Nephron progenitor cell (in vitro differentiated cells): Measurements from ENCODE around the gene TMED10.

Experiments used
- DNase-seq: peaks from one replicate; pipeline ENCODE4 v3.0.0; 2021
- H3K27ac Mint-ChIP-seq: 2 replicates; pipeline ENCODE4 v1.8.0; 2021; ENCODE audit warnings: mild to moderate bottlenecking, moderate library complexity, mixed read lengths
- H3K27me3 Mint-ChIP-seq: 2 replicates; pipeline ENCODE4 v1.8.0; 2021; ENCODE audit warnings: mild to moderate bottlenecking, low read depth, mixed read lengths; ENCODE audit not compliant: poor library complexity
- H3K36me3 Mint-ChIP-seq: 2 replicates; pipeline ENCODE4 v1.8.0; 2021; ENCODE audit warnings: low read depth, mixed read lengths
- H3K4me1 Mint-ChIP-seq: 2 replicates; pipeline ENCODE4 v1.8.0; 2021; ENCODE audit warnings: mixed read lengths
- H3K4me3 Mint-ChIP-seq: 2 replicates; pipeline ENCODE4 v1.8.0; 2021; ENCODE audit warnings: mild to moderate bottlenecking, moderate library complexity, mixed read lengths
- H3K9me3 Mint-ChIP-seq: 2 replicates; pipeline ENCODE4 v1.8.0; 2021; ENCODE audit warnings: mild to moderate bottlenecking, moderate library complexity, mixed read lengths
- TF ChIP-seq, protein P1 (sequence below): fragments of 200-600 bp; sonication (generic); IDR thresholded peaks from 2 replicates; pipeline ENCODE4 v1.5.0; 2021; ENCODE audit warnings: antibody characterized with exemption

TMED10 gene

DNA sequence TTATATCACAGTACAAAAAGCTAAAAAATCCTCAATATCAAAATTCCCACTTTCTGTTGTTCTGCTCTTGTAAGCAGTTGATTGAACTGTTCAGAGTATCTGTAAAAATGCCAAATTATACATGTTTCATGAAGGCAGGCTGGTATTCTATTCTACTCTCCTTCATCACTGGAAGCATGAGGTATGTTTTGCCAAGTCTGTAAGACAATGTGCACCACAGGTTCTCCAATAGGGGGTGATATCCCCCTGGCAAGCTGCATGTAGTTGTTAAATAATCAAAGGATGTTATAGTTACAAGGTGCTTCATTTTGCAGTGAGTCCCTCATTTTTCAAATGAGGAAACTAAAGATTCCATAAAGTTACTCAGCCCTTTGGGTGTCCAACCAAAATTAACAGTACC is 34.4 kb downstream of the TMED10 start:
- H3K4me1 Mint-ChIP-seq = peaks cover 10% of the 10 kb centered on the region
- DNase-seq = no peak
- peaks cover 51% of the 10 kb centered on the region for H3K36me3 Mint-ChIP-seq
- TF ChIP-seq, protein P1, sequence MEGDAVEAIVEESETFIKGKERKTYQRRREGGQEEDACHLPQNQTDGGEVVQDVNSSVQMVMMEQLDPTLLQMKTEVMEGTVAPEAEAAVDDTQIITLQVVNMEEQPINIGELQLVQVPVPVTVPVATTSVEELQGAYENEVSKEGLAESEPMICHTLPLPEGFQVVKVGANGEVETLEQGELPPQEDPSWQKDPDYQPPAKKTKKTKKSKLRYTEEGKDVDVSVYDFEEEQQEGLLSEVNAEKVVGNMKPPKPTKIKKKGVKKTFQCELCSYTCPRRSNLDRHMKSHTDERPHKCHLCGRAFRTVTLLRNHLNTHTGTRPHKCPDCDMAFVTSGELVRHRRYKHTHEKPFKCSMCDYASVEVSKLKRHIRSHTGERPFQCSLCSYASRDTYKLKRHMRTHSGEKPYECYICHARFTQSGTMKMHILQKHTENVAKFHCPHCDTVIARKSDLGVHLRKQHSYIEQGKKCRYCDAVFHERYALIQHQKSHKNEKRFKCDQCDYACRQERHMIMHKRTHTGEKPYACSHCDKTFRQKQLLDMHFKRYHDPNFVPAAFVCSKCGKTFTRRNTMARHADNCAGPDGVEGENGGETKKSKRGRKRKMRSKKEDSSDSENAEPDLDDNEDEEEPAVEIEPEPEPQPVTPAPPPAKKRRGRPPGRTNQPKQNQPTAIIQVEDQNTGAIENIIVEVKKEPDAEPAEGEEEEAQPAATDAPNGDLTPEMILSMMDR = peak; percentile 35
- H3K27ac Mint-ChIP-seq = no peak overlapping the region
- no peaks in the 10 kb centered on the region for H3K27me3 Mint-ChIP-seq
- H3K4me3 Mint-ChIP-seq = no peak overlapping the region
- H3K9me3 Mint-ChIP-seq = peaks cover 4% of the 10 kb centered on the region

DNA sequence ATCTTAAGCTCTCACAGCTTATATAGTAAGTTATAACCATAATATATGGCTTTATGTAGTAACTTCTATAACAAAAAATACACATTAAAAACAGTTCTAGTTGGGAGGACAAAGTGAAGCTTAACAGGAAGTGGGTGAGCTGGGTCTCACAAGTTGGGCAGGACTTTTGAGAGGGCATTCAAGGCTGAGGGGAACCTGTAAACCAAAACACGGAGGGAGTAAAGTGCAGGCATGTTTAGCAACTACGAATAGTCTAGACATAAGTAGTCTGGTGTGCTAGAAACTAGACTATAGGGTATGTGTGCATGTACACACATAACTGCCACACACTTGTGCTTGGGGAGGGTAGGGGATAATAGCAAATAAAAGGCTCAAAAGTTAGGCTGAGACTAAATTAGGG is 35.4 kb downstream of the TMED10 start:
- no peak overlapping the region for H3K4me3 Mint-ChIP-seq
- peaks cover 10% of the 10 kb centered on the region for H3K4me1 Mint-ChIP-seq
- peaks cover 4% of the 10 kb centered on the region for H3K9me3 Mint-ChIP-seq
- TF ChIP-seq, protein P1 = no peak
- peaks cover 50% of the 10 kb centered on the region for H3K36me3 Mint-ChIP-seq
- peak overlapping the region; percentile 49 for H3K27ac Mint-ChIP-seq
- DNase-seq = no peak
- H3K27me3 Mint-ChIP-seq = no peaks in the 10 kb centered on the region

DNA sequence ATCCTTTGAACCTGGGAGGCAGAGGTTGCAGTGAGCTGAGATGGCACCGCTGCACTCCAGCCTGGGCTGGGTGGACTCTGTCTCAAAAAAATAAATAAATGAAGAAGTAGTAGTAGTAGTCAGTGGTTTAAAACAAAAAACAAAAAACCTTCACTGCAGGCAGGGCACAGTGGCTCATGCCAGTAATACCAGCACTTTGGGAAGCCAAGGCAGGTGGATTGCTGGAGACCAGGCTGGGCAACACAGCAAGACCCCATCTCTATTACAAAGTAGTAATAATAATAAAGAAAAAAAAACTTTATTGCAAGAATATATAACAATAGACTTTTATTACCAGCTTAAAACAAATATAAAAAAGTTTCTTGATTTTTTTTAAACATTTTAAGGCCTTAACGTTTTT is 35.8 kb downstream of the TMED10 start:
- no peaks in the 10 kb centered on the region for H3K27me3 Mint-ChIP-seq
- no peak for DNase-seq
- peaks cover 4% of the 10 kb centered on the region for H3K9me3 Mint-ChIP-seq
- peaks cover 10% of the 10 kb centered on the region for H3K4me1 Mint-ChIP-seq
- TF ChIP-seq, protein P1 = no peak
- H3K4me3 Mint-ChIP-seq = no peak overlapping the region
- H3K36me3 Mint-ChIP-seq = peaks cover 50% of the 10 kb centered on the region
- no peak overlapping the region for H3K27ac Mint-ChIP-seq

DNA sequence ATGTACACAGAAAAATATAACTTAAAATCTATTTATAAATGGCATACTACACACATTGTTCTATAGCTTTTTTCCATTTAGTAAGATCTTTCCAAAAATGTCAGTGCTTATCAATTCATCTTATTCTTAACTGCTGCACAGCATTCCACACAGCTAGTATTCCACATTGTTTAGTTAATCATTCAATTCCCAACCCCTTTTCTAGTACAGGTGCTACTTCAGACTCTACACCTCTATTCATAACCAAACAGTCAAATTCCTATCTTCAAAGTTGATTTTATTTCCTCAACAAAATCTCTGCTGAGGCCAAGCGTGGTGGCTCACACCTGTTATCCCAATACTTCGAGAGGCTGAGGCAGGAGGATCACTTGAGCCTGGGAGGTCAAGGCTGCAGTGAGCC is 37.2 kb downstream of the TMED10 start:
- TF ChIP-seq, protein P1 = no peak
- DNase-seq = no peak
- Mint-ChIP-seq H3K9me3 (peaks cover 9% of the 10 kb centered on the region), H3K4me1 (peaks cover 10% of the 10 kb centered on the region), H3K4me3 (no peak overlapping the region), H3K36me3 (peaks cover 52% of the 10 kb centered on the region), H3K27ac (peak overlapping the region; percentile 70), H3K27me3 (no peaks in the 10 kb centered on the region)

DNA sequence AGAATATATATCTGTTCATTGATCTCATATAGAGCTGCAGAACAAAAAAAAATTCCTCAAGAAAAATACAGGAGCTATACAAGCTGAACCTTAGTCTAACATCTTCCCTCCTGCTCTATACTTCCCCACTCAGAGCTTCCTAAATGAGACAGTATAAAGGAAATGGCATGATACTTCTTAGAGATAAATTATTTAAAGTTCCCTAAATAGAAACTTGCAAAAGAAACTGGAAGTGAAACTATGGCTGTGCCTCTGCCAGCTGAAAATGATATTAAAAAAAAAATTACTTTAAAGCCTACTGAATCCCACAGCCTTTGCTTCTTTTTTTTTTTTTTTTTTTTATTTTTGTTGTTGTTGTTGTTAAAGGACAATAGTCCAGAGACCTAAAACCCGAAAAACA is 37.9 kb downstream of the TMED10 start:
- DNase-seq = no peak
- Mint-ChIP-seq H3K9me3 (peaks cover 15% of the 10 kb centered on the region), H3K27me3 (no peaks in the 10 kb centered on the region), H3K4me1 (peaks cover 10% of the 10 kb centered on the region), H3K4me3 (no peak overlapping the region), H3K27ac (peak overlapping the region; percentile 54), H3K36me3 (peaks cover 53% of the 10 kb centered on the region)
- TF ChIP-seq, protein P1 = no peak

DNA sequence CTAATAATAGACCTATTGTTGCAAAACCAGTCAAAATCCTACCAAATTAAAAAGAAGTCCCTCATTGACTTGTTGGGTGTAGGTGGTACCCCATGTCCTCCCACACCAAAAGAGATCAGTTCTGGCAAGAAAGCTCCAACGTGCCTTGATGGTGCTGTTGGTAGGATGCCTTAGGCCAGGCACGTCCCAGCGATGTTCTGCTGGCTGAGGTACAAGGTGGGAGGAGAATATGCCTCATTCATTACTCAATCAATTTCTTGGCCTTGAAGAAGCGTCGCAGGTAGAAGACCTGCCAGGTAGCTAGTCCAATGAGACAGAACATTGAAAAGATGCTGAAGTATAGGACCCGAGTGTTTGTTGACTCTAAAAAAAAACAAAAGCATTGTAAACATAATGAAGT is 41.8 kb downstream of the TMED10 start:
- Mint-ChIP-seq H3K4me3 (no peak overlapping the region), H3K9me3 (peaks cover 19% of the 10 kb centered on the region), H3K36me3 (peaks cover 62% of the 10 kb centered on the region), H3K4me1 (no peaks in the 10 kb centered on the region), H3K27ac (no peak overlapping the region), H3K27me3 (no peaks in the 10 kb centered on the region)
- TF ChIP-seq, protein P1 = no peak
- DNase-seq = no peak
